WTC11 (cell line): ENCODE data around the gene CEP68.

Experiments used
- ATF3 ChIP-seq: sonication (generic); formaldehyde crosslinking; conservative IDR thresholded peaks from 2 replicates; pipeline ENCODE4 v1.8.1; 2022; ENCODE audit warnings: mild to moderate bottlenecking, missing genetic modification reagents
- CTCF ChIP-seq: fragments of 200-600 bp; IDR thresholded peaks from 2 replicates; pipeline ENCODE4 v1.8.0; 2022; ENCODE audit warnings: antibody characterized with exemption
- GABPB1 ChIP-seq: sonication (generic); formaldehyde crosslinking; IDR thresholded peaks from 2 replicates; pipeline ENCODE4 v1.8.1; 2023; ENCODE audit warnings: mild to moderate bottlenecking, missing genetic modification reagents
- IRF1 ChIP-seq: sonication (generic); formaldehyde crosslinking; IDR thresholded peaks from 2 replicates; pipeline ENCODE4 v1.8.0; 2023; ENCODE audit warnings: missing genetic modification reagents
- MAX ChIP-seq: sonication (generic); formaldehyde crosslinking; IDR thresholded peaks from 2 replicates; pipeline ENCODE4 v1.8.0; 2022; ENCODE audit warnings: mild to moderate bottlenecking, missing genetic modification reagents
- NR2C2 ChIP-seq: sonication (generic); formaldehyde crosslinking; IDR thresholded peaks from 2 replicates; pipeline ENCODE4 v1.8.0; 2022; ENCODE audit warnings: mild to moderate bottlenecking, missing genetic modification reagents
- USF1 ChIP-seq: sonication (generic); formaldehyde crosslinking; IDR thresholded peaks from 2 replicates; pipeline ENCODE4 v1.8.0; 2022; ENCODE audit warnings: mild to moderate bottlenecking, missing genetic modification reagents
- ZNF423 ChIP-seq: fragments of 250-450 bp; sonication (Bioruptor Pico); IDR thresholded peaks from 2 replicates; pipeline ENCODE4 v2.1.2; 2022; ENCODE audit warnings: mild to moderate bottlenecking, moderate library complexity

- TF ChIP-seq CTCF (no peak), MAX (no peak), NR2C2 (CRISPR knock-in tag) (no peak), ZNF423 (no peak), IRF1 (CRISPR knock-in tag) (no peak), GABPB1 (CRISPR knock-in tag) (no peak), ATF3 (CRISPR knock-in tag) (no peak), USF1 (no peak)
Observed at GRCh38 chr2:65026704-65027464, 29.3 kb upstream of the CEP68 start.
